Fibroblast of the conjunctiva (primary cell): ENCODE results near the gene COL4A2.
"Not testable (repeated sequence)": the region's sequence is repeated elsewhere in the genome, so short reads cannot be mapped to it uniquely, and the experiment has no call there.

ENCODE experiments used
- DNase-seq: peaks from one replicate; pipeline ENCODE4 v3.0.0-alpha.2; 2010; ENCODE audit warnings: low read depth

The COL4A2 gene

DNA sequence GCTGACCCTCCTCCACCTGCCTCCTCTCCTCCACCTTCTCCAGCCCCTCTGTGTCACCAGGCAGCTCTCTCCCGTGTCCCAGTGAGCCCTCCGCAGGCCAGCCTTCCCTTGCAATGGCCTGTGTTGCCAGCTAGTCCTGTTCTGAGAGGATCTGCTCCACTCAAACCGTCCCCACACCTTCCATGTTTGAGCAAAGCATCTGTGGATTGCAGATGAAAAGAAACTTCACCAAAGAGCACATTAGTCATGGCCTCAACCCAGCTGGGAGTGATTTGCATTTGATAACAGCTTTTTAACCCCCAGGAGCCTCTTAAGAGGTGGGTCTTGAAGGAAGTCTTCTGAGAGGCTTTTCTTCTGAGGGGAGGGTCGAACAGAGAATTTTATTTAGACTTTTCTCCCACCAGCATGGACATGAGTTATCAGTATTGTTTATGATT, 72.8 kb downstream of the COL4A2 start:
- no peak for DNase-seq

DNA sequence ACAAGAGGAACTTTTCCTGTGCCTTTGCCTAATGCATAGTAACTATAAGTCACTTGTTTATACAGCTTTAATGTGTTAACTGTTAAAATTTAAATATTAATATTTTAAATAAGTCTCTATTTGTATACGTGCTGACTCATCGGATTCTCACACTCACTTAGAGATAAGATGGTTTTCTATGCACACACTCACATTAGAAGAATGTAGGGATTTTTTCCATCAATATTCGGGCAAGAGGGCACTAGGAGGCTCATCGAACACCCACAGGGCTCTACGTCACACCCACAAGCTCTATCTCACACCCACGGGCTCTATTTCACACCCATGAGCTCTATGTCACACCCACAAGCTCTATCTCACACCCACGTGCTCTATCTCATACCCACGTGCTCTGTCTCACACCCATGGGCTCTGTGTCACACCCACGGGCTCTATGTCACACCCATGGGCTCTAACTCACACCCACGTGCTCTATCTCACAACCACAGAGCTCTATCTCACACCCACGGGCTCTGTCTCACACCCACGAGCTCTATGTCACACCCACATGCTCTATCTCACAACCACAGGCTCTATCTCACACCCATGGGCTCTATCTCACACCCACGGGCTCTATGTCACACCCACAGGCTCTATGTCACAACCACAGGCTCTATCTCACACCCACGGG, 73.4 kb downstream of the COL4A2 start:
- no peak for DNase-seq

DNA sequence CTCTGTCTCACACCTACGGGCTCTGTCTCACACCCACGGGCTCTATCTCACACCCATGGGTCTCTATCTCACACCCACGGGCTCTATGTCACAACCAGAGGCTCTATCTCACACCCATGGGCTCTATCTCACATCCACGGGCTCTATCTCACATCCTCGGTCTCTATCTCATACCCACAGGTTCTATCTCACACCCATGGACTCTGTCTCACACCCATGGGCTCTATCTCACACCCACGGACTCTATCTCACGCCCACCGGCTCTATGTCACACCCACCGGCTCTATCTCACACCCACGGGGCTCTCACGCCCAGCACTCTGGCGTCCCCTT, 73.9 kb downstream of the COL4A2 start:
- DNase-seq, result no peak

DNA sequence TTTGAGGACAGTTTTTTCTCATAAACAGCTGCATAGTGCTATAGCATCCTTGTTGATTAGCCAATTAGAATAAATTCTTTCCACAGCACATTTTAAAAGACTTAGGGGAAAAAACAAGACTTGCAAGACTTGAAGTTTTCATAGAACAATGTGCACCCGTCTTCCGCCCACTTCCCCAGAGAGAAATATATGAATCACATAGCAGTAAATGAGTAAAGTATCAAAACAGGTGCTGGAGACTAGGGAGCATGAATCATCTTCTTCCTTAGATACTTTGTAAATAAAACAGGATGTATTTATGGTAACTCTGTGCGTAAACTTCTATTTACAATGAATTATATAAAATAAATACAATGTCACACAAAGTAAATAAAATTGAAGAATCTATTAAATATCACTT, 75.1 kb downstream of the COL4A2 start:
- DNase-seq, result no peak

DNA sequence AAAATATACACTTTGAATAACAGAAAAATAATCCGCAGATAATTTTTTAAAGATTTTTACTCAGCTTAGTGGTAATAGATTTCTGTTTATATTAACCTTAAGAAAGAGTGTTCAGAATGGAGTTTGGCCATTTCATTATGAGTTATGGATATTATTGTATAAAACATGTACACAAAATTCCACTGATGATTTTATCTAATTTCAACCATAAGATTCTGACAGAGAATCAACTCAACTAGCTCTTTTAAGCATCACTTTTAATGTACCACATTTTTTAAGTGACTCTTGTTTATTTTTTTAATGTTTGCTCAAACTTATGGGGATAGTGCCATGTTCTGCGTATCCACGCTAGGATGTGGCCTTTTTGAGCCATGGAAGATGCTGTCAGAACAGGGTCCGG, 75.7 kb downstream of the COL4A2 start:
- DNase-seq, result no peak

DNA sequence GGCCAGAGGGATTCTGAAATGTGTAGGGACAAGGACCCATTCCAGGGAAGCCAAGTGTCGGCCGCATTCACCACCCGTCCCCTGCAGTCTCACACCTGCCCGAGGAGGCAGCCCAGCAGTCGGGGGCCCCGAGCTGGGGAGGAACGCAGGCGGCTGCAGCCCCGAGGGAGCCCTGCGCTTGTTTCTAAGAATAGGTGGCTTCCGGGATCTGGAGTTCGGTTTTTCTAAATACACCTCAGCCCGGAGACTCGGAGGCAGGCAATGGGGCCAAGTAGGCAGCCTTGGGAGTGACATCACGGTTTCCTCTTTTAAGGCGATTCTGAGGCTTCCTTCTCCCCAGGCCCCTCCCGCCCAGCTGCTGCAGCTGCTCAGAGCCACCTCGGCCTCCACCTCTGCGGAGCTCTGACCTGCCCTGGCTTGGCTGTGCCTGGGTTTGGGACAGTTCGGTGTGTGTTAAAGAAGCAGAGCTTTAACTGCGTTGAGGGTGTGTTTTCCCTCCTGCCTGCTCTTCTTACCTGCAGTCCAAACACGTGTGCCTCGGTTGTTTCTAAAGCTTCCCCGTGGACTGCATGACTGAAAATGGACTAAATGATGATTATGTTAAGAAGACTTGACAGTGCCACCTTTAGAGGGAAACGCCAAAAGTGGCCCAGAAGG, 80.5 kb downstream of the COL4A2 start:
- no peak for DNase-seq

DNA sequence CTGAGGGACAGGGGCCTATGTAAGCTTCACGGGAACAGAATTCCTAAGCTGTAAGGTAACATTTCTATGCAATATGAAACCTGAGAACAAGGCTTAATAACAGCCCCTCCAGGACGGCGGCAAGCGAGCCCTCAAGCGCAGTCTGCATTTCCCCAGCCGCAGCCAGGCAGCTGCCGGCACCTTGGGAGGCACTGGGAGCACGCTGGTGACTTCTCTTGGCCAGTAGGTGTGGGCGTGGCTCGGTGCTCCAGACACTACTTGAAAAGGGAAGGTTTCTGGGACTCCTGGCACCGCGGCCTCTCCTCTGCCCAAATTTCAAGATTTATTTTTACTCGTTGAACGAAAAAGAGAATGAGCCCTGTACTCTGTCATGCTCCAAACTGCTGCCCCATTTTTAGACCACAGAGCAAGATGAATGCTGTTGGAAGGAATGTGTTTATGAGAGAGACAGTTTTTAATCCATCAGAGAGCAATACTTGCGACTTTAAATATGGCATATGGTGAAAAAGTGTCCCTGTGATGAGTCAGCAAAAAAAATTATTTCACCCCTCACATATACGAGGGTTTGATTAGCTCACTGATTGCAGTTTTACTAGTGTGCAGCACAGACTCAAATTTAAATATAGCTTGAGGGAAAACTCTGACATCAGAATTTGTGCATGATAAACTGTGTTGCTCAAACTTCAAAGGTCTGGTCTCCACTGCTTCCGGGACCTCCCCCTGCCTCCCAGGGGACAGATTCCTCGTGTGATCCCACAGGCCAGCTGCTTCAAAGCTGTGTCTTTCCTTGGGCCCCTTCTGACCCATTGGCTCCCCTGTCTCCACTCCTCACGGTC, 81.2 kb downstream of the COL4A2 start:
- DNase-seq, result no peak

DNA sequence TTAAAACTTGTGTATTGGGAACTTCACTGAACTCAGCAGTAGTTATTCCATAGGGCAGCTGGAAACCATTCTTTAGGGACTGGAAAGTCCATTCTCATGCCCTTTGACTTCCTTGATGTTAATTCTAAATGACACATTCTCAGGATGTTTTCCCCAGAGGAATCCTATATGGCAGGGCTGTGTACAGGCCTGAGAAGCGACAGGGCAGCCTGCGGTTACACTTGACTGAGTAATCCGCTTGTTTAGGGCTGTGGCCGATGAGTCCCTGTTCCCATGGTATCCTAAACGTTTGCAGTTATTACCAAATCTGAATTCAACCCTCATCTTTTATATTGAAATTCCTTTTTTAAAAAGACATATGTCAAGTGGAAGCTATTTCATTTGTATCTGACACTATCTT, 83.5 kb downstream of the COL4A2 start:
- DNase-seq, result peak; percentile 43

DNA sequence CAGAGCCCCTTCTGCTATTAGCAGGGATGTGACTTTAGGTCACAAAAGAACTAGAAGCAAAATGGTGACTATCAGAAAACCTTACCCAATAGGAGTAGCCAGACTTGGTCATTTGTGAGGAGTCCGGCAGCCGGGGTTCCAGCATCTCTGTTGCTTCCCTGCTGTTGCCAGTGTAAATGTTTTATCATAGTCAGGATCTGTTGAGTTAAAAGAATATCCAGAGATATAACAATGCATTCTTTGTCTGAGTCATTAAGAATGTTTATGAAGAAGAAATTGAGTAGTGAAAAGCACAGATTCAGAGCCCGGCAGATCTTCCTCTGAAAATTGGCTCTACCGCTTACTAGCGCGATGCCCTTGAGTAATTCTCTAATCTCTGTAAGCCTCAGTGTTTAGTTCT, 84.2 kb downstream of the COL4A2 start:
- no peak for DNase-seq

DNA sequence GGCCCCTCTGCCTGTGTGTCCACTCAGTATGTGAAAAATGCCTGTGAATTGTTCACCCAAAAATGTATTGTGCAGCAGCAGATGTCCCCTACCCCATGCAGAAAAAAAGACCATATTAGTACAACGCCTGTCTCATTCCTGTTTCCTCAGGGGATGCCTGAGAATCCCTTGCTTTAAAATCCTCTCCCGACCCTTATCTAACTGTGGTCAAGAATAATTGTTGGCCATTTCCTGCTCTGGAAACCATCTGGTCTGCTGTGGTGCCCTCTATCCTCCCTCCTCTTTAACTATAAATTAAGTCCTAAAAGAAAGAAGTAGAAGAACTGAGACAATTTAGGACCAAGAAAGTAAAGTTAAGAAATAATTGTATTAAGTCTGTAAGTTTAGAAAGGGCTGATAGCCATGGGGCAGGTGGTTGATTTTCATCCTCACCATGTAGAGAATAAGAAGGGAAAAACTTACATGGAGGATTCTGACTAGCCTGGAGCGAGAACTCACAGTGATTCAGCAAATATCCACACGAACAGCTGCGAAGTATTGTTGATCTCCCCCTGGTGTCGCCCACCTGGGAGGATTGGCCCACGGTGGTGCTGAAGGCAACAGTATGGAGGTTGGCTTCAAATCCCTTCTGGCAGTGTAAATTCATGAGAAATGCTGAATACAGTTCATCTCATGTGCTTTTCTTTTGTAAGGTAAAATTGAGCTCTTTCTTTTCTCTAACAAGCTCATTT, 85.6 kb downstream of the COL4A2 start:
- no peak for DNase-seq

DNA sequence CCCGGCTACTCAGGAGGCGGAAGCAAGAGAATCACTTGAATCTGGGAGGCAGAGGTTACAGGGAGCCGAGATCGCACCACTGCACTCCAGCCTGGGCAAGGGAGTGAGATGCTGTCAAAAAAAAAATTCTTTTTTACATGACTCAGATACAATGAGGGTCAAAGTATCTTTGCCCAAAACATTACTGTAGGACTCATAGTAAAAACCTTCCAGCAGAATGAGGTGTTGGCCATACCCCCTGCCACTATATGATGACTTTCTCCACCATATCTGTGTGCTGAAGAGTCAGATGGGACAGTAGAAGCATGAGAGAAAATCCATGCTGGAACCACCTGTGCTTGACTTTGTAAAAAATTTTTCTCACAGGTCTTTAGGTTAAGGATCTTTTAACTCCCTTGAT, 86.7 kb downstream of the COL4A2 start:
- no peak for DNase-seq

DNA sequence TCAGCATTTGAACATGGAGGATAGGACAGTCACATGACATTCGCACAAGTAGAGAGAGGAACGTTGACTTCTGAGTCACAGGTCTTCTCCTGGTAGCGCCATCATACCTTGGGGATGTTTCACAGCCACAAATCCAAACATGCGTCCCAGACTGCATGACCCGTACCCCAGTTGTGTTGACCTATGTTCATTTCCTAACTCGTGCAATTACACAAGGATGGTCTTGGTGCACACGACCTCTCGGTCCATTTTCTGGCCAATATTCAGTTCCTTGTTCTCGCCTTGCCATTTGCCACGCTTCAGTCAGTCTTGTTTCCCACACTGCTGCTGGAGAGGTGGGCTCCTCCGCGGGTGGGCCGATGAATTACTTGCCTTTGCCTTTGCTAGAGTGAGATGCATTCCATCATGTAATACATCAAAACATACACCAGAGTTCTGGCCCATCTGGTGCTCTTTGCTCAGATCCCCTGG, 87.3 kb downstream of the COL4A2 start:
- no peak for DNase-seq

DNA sequence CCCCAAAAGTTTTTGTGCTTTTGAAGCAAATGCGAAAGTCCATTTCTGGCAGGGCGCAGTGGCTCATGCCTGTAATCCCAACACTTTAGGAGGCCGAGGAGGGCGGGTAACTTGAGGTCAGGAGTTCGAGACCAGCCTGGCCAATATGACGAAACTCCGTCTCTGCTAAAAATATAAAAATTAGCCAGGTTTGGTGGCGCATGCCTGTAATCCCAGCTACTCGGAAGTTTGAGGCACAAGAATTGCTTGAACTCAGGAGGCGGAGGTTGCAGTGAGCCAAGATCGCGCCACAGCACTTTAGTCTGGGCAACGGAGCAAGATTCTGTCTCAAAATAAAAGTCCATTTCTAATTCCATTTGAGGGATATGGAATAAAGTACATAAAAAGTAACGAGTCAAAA, 88.5 kb downstream of the COL4A2 start:
- not testable (repeated sequence) for DNase-seq

DNA sequence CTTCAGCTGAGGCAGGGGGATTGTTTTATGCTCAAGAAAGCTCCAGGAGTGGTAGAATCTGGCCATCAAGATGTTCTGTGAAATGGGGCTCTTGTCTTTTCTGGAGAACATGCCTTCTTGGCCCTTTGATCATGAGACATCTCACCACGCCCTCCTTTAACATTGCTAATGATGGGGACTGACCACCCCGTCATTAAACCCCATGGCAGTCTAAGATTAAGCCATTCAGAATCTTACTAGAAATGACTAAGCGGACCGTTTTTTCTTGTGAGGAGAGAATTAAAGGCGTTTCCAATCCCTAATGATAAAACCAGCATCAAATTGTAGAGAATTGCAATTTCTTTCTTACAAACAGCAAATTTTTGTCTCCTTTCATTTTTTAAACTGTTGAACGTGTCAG, 89.4 kb downstream of the COL4A2 start:
- no peak for DNase-seq

DNA sequence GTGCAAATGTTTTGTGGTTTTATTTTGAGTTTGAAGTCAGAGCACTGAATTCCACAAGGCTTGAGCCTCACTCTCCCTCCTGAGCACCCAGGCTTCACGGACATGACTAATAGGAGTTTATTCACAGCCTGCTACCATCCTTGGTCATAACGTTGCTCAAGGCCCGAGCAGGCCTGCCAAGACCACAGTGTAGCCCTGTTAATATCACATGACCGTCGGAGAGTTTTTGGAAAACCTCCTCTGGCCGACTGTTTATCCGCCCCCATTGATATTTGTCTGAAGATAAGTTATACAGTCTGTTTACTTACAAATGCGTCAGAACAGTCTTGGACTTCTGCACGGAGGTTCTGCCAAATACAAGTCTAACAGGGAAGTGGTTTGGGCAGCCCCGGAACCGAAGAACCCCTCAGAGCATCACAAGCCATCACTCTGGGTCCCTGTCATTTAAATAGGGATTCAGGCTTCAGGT, 89.9 kb downstream of the COL4A2 start:
- peak; percentile 97 for DNase-seq

DNA sequence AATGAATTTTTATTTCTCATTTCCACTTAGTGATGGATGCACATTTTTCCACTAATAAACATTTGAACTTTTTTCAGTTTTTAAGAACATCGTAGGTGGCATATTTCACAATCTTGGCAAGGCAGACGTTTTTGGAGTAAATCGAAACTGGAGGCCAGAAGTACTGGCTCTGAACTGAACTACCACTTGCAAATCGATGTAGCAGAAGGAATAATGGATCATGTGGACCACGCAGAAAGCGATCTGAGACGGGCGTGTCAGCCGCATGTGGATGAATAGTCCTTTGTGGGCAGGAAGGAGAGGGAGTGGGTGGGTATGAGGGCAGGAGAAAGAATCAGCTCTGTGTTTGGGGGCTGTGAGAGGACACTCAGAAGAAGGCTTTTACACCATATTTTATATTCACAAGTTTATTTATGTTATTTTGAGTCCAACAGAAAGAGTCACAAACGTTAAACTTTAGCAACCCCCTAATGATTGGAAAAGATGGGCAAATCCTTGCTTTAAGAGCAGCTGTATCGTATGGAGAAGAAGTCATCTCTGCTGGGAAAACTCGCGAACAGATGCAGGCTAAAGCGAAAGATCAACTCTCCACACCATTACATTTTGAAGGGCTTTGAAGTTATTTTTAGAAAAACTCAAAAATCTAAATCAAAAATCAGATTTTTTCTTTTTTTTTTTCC, 90.5 kb downstream of the COL4A2 start:
- peak; percentile 75 for DNase-seq

DNA sequence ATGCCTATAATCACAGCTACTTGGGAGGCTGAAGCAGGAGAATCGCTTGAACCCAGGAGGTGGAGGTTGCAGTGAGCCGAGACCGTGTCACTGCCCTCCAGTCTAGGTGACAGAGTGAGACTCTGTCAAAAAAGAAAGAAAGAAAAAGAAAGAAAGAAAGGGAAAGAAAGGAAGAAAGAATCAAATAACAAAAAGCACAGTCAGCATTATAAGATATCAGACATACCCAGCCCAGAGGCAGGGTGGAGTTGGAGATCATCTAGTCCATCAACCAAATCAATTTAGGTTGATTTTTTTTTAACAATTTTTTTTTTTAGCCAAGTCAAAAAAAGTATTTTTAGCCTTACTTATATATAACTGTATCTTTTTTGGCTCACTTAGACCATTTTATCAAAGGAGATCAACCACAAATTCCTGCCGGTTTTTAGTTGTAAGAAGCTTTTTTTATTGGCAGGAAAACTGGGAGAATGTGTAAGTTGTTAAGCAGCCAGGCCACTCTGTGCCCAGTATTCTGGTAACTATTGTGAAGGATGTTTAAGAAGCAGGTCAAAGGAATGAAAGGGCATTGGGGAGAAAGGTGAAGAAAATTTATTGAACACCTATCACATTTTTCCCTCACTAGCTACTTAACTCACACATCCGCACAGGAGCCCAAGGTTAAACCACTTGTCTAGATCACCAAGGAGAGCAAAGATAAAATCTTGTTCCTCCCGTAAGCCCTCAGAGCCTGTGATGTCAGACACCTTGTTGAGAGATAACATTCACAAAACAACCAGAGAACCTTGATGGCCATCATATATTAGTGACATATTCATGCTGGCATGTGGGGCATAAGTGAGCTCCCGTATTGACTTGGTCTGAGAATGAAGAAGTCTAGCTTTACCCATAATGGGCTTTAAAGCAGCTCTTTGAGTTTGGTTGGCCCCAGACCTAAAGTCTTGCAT, 91.8 kb downstream of the COL4A2 start:
- DNase-seq, result peak; percentile 27

DNA sequence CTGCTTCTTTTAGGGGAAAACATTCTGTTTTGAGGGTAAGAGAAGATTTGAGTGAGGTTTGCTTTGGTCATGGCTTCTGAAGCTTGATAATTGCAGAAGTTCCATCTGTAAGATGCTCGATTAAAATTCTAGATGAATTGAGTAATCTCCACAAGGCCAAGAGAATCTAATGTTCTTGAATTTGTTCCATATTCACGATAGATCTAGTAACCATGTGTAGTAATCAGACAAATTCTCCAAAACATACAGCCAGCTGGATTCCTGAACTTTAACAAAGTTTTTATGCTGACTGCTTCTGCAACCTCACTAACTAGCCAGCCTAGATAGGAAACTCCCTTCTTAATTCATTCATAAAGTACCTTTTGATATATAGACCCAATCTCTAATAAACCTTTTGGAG, 92.7 kb downstream of the COL4A2 start:
- DNase-seq, result peak; percentile 51

DNA sequence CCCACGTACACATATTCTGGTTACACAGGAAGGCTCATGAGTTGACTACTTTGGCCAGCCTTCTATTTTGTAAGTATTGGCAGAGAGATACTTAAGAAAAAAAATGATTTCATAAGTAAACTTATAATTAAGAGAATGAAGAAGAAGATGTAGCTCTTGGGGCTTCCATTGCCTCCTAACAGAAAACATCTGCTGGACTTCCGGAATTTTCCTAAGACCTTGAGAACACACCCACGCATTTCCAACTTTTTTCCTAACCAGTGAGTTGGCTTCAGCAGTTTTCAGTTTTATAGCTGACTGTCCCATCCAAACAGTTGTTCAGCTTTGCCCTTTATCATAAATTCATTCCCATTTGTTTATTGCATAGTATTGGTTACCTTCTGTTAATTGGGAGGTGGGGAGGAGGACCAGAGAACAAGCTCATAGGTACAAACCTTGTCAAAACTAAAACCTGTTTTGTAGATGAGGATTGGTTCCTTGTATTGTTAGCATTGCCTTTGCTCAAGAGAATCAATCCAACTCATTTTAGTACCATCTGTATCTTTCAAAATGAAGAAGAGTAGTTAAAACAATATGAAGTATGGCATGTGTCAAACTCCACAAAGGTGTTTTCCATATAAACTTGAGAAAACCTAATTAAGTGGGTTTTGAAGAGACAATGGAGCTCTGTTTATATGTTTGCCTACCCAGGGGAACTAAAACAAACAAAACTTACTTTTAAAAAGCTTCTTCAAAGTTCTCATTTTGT, 93.9 kb downstream of the COL4A2 start:
- DNase-seq, result no peak
